Sigmoid colon (tissue), 4 donors: ENCODE measurements around the gene HTR1E.

ENCODE experiments used
- EP300 ChIP-seq, 4 donors: sonication (generic); formaldehyde crosslinking; IDR thresholded peaks; one replicate each; pipeline ENCODE4 v1.6.1; 2017; ENCODE audit warnings: antibody characterized with exemption in 4 of 4
- POLR2A ChIP-seq, 2 donors: fragments of 450-650 bp; IDR thresholded peaks; one replicate each; pipeline ENCODE4 v1.6.1; 2016; ENCODE audit warnings: antibody characterized with exemption in 2 of 2, mild to moderate bottlenecking in 2 of 2, moderate library complexity in 2 of 2

DNA sequence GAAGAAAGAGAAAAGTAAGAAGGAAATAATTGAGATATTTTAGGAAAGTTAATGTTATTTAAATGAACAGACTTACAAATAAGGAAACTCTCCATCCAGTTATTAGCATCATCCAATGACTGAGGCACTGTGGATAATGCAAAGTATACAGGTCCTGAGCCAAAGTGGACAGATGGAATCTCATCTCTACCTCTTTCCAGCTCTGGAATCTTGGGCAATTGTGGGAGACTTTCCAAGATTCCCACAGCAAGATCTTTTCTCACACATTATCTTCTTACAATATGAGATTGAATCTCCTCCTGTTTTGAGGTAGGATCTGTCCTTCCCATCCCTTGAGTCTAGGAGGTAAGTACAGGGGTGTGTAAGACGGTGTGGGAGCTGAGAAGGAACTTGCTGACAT is 28.9 kb downstream of the HTR1E start:
- TF ChIP-seq EP300 (IDR thresholded peaks at IDR 0.05) (no peak), POLR2A (IDR thresholded peaks at IDR 0.05) (no peak)
